HG03159 (cell line): ENCODE measurements around the gene DNAJB12.
"Not testable (repeated sequence)": the region's sequence is repeated elsewhere in the genome, so short reads cannot be mapped to it uniquely, and the experiment has no call there.

Source experiments
- ATAC-seq: cut with Tn5 transposase; IDR thresholded peaks from one replicate; pipeline ENCODE4 v1.9.1; 2021; ENCODE audit warnings: mild to moderate bottlenecking, moderate library complexity; ENCODE audit not compliant: unreplicated experiment

Gene DNAJB12

GRCh38 chr10:72354356-72355213 is at the start of gene DNAJB12:
Gene DNAJB12 (minus strand): TSS chr10:72354919. CDS start chr10:72354897, 22 bp downstream.
- ATAC-seq: peak; percentile 72

- not testable (repeated sequence) for ATAC-seq
Measured at GRCh38 chr10:72395581-72395980, 40.9 kb upstream of the DNAJB12 start.

- ATAC-seq: no peak
Measured at GRCh38 chr10:72392571-72392970, 37.9 kb upstream of the DNAJB12 start.

GRCh38 chr10:72390764-72391163 is 36.0 kb upstream of the DNAJB12 start:
- ATAC-seq: no peak

- ATAC-seq: no peak
Measured at GRCh38 chr10:72389716-72390115, 35.0 kb upstream of the DNAJB12 start.

GRCh38 chr10:72389014-72389413 is 34.3 kb upstream of the DNAJB12 start:
- ATAC-seq: no peak

- no peak for ATAC-seq
Measured at GRCh38 chr10:72388062-72388461, 33.3 kb upstream of the DNAJB12 start.

GRCh38 chr10:72386916-72387586 is 32.3 kb upstream of the DNAJB12 start:
- ATAC-seq: no peak

- no peak for ATAC-seq
Measured at GRCh38 chr10:72385724-72386123, 31.0 kb upstream of the DNAJB12 start.

- ATAC-seq: not testable (repeated sequence)
Measured at GRCh38 chr10:72384982-72385381, 30.3 kb upstream of the DNAJB12 start.

GRCh38 chr10:72379776-72380175 is 25.1 kb upstream of the DNAJB12 start:
- ATAC-seq: no peak

GRCh38 chr10:72379062-72379461 is 24.3 kb upstream of the DNAJB12 start:
- ATAC-seq: no peak

GRCh38 chr10:72375585-72375984 is 20.9 kb upstream of the DNAJB12 start:
- ATAC-seq: no peak

GRCh38 chr10:72375173-72375572 is 20.5 kb upstream of the DNAJB12 start:
- ATAC-seq: no peak

GRCh38 chr10:72370201-72370722 is 15.5 kb upstream of the DNAJB12 start:
- ATAC-seq: no peak

- ATAC-seq: no peak
Measured at GRCh38 chr10:72367301-72367960, 12.7 kb upstream of the DNAJB12 start.

GRCh38 chr10:72365106-72365895 is 10.6 kb upstream of the DNAJB12 start:
- ATAC-seq: no peak

- peak; percentile 90 for ATAC-seq
Measured at GRCh38 chr10:72364239-72364777, 9.6 kb upstream of the DNAJB12 start.

GRCh38 chr10:72356987-72357386 is 2.3 kb upstream of the DNAJB12 start:
- ATAC-seq: no peak

GRCh38 chr10:72356115-72356514 is 1.4 kb upstream of the DNAJB12 start:
- ATAC-seq: no peak
